Common myeloid progenitor, CD34-positive (primary cell): ENCODE measurements around the gene RNF222.

Source experiments
- CTCF ChIA-PET: fragments of 350-600 bp; sonication (Branson Sonifier 250); formaldehyde crosslinking; loops from one replicate; lab custom pipeline; 2021; ENCODE audit warnings: antibody characterized with exemption; lab: Charles Lee
- POLR2A ChIA-PET: fragments of 350-600 bp; sonication (Branson Sonifier 250); formaldehyde crosslinking; loops from one replicate; lab custom pipeline; 2021; ENCODE audit warnings: antibody characterized with exemption; lab: Charles Lee
- DNase-seq, 3 donors: peaks; one replicate each; pipeline versions ENCODE4 v3.0.0 to v3.0.0-alpha.2; 2013
- H3K27ac ChIP-seq, 2 experiments: 1 replicate in 1 of 2; 2 replicates in 1 of 2; pipeline ENCODE4 v1.7.0; 2013; ENCODE audit warnings: inconsistent platforms in 2 of 2, low read length in 2 of 2, mild to moderate bottlenecking in 2 of 2, low read depth in 1 of 2, moderate library complexity in 1 of 2; ENCODE audit not compliant: severe bottlenecking in 2 of 2, insufficient read depth in 1 of 2, poor library complexity in 1 of 2
- H3K27me3 ChIP-seq, 5 experiments: replicated peaks in 2 of 5; 1 replicate in 3 of 5; 2 replicates in 2 of 5; pipeline versions ENCODE4 v1.6.1 to v1.7.0; 2013; ENCODE audit warnings: low read length in 4 of 5, mild to moderate bottlenecking in 2 of 5, moderate library complexity in 2 of 5, inconsistent platforms in 1 of 5; ENCODE audit not compliant: insufficient read depth in 5 of 5, control insufficient read depth in 4 of 5
- H3K36me3 ChIP-seq, 4 experiments: 1 replicate in 2 of 4; 2 replicates in 2 of 4; pipeline versions ENCODE4 v1.6.1 to v1.7.0; 2013; ENCODE audit warnings: low read length in 3 of 4, control low read depth in 1 of 4, mild to moderate bottlenecking in 1 of 4; ENCODE audit not compliant: control insufficient read depth in 4 of 4, insufficient read depth in 4 of 4
- H3K4me1 ChIP-seq, 4 experiments: 1 replicate in 3 of 4; 2 replicates in 1 of 4; pipeline versions ENCODE4 v1.6.1 to v1.7.1; 2013; ENCODE audit warnings: low read length in 3 of 4, mild to moderate bottlenecking in 3 of 4, control low read depth in 1 of 4, inconsistent platforms in 1 of 4, moderate library complexity in 1 of 4; ENCODE audit not compliant: control insufficient read depth in 4 of 4, insufficient read depth in 4 of 4; ENCODE audit errors: control extremely low read depth in 1 of 4
- H3K4me3 ChIP-seq, 7 experiments: 1 replicate in 4 of 7; 2 replicates in 3 of 7; pipeline versions ENCODE4 v1.5.1 to v1.7.0; 2013; ENCODE audit warnings: mild to moderate bottlenecking in 7 of 7, low read length in 6 of 7, moderate library complexity in 6 of 7, inconsistent platforms in 2 of 7, low read depth in 2 of 7, control low read depth in 1 of 7; ENCODE audit not compliant: insufficient read depth in 4 of 7, control insufficient read depth in 1 of 7; ENCODE audit errors: extremely low read depth in 1 of 7
- H3K9me3 ChIP-seq, 5 experiments: 1 replicate in 4 of 5; 2 replicates in 1 of 5; pipeline versions ENCODE4 v1.6.1 to v1.7.1; 2013; ENCODE audit warnings: low read length in 4 of 5, mild to moderate bottlenecking in 2 of 5, inconsistent platforms in 1 of 5, low read depth in 1 of 5, moderate library complexity in 1 of 5; ENCODE audit not compliant: control insufficient read depth in 4 of 5, insufficient read depth in 2 of 5; ENCODE audit errors: control extremely low read depth in 1 of 5
- WGBS: methylation state at CpG from one replicate; pipeline ENCODE4 v1.1.5; 2013; ENCODE audit not compliant: insufficient coverage; 5-methylcytosine and 5-hydroxymethylcytosine counted together

RNF222 gene

DNA sequence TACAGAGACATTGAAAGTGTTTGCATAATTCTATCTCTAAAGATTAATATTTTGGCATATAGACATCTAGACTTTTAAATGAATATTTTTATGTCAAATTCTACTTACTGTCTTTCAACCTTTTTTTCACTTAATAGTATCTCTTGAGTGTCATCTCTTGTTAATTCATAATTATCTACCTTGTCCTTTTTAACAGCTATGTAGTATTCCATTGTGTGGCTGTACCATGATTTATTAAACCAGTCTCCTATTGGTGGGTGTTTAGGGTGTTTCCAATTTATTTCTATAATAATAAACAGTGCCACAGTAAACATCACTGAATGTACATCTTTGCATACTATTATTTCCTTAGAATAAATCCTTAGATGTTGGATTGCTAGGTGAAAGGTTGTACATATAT, 16.3 kb upstream of the RNF222 start:
- ChIA-PET CTCF (interaction anchor here (1.2 kb wide), 1 partner anchor 332 kb away, joined by 3 read pairs; no protein-coding TSS in a partner anchor), POLR2A (interaction anchor here (1.6 to 1.9 kb wide), 2 partner anchors 22 to 23 kb away, joined by 3 to 4 read pairs; partner anchors contain the start of gene NDEL1)
- Histone ChIP-seq H3K4me1 (peaks cover 4 to 20% (median 15%) of the 10 kb centered on the region in 4 experiments), H3K27ac (no peak overlapping the region), H3K4me3 (peak overlapping the region in 1 of 7 experiments; percentile 62), H3K36me3 (no peaks in the 10 kb centered on the region), H3K9me3 (no peaks in the 10 kb centered on the region), H3K27me3 (peaks cover 0 to 4% (median 0%) of the 10 kb centered on the region in 5 experiments)
- DNase-seq: no peak

DNA sequence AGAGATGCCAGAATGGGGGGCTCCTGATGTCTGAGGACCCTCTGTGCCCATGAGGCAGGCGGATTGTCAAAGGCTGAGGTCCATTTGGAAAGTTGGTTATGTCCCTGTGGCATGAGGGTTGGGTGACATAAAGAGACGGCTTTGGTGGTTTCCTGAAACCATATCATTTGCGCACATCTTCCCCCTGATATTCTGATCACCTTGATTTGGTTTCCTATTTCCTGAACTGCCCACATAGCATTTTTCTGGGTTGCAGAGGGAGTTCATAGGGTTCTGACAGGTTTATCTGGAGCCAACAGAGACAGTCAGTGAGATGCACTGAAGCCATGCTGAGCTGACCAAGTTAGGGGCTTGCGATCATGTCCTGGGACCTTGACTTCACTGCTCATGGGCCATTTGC, 15.7 kb upstream of the RNF222 start:
- no peaks in the 10 kb centered on the region for H3K9me3 ChIP-seq
- H3K36me3 ChIP-seq: no peaks in the 10 kb centered on the region
- 0% methylated on average over 2 of the region's 4 CpGs for WGBS
- H3K27ac ChIP-seq: peak overlapping the region in 1 of 2 experiments; percentile 32
- CTCF ChIA-PET: interaction anchor here (0.7 to 1.4 kb wide), 3 partner anchors 10 to 22 kb away, joined by 3 to 4 read pairs (median 4); partner anchors contain the start of gene NDEL1
- peak; percentile 65 to 85 (median 73) for DNase-seq
- peak overlapping the region in 1 of 7 experiments; percentile 62 for H3K4me3 ChIP-seq
- H3K27me3 ChIP-seq: peaks cover 0 to 4% (median 0%) of the 10 kb centered on the region in 5 experiments
- H3K4me1 ChIP-seq: peaks cover 4 to 21% (median 15%) of the 10 kb centered on the region in 4 experiments
- POLR2A ChIA-PET: interaction anchor here (1.6 to 1.9 kb wide), 2 partner anchors 22 to 24 kb away, joined by 3 to 4 read pairs; partner anchors contain the start of gene NDEL1

DNA sequence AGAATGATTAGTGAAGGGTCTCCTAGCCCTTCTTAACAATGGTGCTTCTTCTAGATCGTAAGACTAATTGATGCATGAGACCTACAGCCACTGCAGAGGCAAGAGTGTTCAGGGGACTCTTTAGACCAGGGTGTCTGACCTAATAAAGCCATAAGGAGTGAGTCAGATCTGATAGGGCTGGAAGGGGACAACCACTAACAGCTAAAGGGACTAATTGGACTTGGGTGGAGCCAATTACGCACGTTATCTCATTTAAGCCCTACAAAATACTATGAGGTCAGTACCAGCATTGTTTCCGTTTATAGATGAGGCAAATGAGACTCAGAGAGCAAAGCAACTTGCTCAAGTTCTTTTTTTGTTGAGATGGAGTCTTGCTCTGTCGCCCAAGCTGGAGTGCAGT, 14.5 kb upstream of the RNF222 start:
- peak in 2 of 3 donors; percentile 26 to 42 for DNase-seq
- ChIA-PET POLR2A (interaction anchor here (0.6 to 1.9 kb wide), 2 partner anchors 24 to 27 kb away, joined by 3 to 4 read pairs; partner anchors contain the start of gene NDEL1), CTCF (interaction anchor here (1.4 to 3.4 kb wide), 3 partner anchors 9 to 23 kb away, joined by 3 to 12 read pairs (median 4); partner anchors contain the start of gene NDEL1)
- H3K4me3 ChIP-seq: no peak overlapping the region
- peaks cover 0 to 2% (median 0%) of the 10 kb centered on the region in 5 experiments for H3K27me3 ChIP-seq
- 85% methylated on average over 4 of the region's 5 CpGs for WGBS
- no peaks in the 10 kb centered on the region for H3K36me3 ChIP-seq
- no peaks in the 10 kb centered on the region for H3K9me3 ChIP-seq
- peaks cover 4 to 22% (median 16%) of the 10 kb centered on the region in 4 experiments for H3K4me1 ChIP-seq
- no peak overlapping the region for H3K27ac ChIP-seq

DNA sequence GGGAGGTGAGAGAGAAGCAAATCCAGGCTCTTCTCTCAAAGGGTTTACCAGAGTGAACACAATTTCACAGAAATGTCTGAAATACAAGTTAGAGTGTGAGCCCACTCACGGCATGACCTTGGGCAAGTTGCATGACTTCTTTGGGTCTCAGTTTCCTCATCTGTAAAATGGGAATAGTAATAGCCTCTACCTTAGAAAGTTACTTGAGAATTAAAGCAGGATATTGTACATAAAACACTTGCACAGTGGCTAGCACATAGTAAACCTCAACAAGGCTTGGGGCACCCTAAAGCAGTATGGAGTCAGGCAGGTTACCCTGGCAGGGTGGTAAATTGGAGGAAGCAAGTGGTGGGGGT, 13.2 kb upstream of the RNF222 start:
- DNase-seq: no peak
- ChIA-PET CTCF (interaction anchor here (0.9 to 3.4 kb wide), 9 partner anchors 10 to 375 kb away, joined by 3 to 12 read pairs (median 4); no protein-coding TSS in a partner anchor), POLR2A (no interaction called here)
- Histone ChIP-seq H3K27me3 (peaks cover 0 to 2% (median 0%) of the 10 kb centered on the region in 5 experiments), H3K4me1 (peaks cover 4 to 22% (median 16%) of the 10 kb centered on the region in 4 experiments), H3K4me3 (no peak overlapping the region), H3K27ac (no peak overlapping the region), H3K36me3 (no peaks in the 10 kb centered on the region), H3K9me3 (no peaks in the 10 kb centered on the region)
- no CpG with 5 or more reads among the region's 1 CpG for WGBS

GRCh38 chr17:8409966-8410882, 12.6 kb upstream of the RNF222 start:
- Histone ChIP-seq H3K9me3 (no peaks in the 10 kb centered on the region), H3K27me3 (peaks cover 0 to 2% (median 0%) of the 10 kb centered on the region in 5 experiments), H3K27ac (no peak overlapping the region), H3K36me3 (no peaks in the 10 kb centered on the region), H3K4me1 (peaks cover 4 to 22% (median 16%) of the 10 kb centered on the region in 4 experiments), H3K4me3 (peak overlapping the region in 2 of 7 experiments; percentile 31 to 57)
- peak; percentile 78 to 83 (median 79) for DNase-seq
- CTCF ChIA-PET: interaction anchor here (0.6 to 3.4 kb wide), 19 partner anchors 11 to 375 kb away, joined by 3 to 12 read pairs (median 3); partner anchors contain the start of gene NDEL1
- 22% methylated on average over 15 of the region's 19 CpGs for WGBS
- POLR2A ChIA-PET: interaction anchor here (0.7 to 1.0 kb wide), 2 partner anchors 27 kb away, joined by 3 to 5 read pairs; no protein-coding TSS in a partner anchor

DNA sequence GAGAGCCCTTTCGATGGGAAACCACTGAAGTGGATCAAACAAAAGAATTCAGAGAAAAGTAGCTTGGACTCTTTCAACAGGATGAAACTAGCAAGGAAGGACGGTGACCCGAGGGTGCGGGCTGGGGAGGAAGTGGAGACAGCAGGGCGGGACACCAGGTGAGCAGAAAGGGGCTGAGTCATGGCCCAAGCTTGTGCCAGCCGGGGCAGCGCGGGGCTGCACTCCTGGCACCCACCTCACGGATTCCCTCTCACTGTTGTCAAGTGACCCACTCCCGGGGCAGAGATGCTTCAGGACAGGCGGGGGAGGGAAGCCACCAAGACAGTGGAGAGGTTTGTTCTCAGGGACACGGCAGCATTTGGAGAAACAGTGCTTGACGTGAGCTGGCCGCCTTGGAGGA, 10.7 kb upstream of the RNF222 start:
- WGBS: 76% methylated on average over 14 of the region's 14 CpGs
- CTCF ChIA-PET: interaction anchor here (1.2 to 1.6 kb wide), 3 partner anchors 12 to 31 kb away, joined by 3 to 4 read pairs (median 3); no protein-coding TSS in a partner anchor
- H3K27ac ChIP-seq: no peak overlapping the region
- peaks cover 1 to 18% (median 14%) of the 10 kb centered on the region in 4 experiments for H3K4me1 ChIP-seq
- H3K4me3 ChIP-seq: no peak overlapping the region
- no peaks in the 10 kb centered on the region for H3K9me3 ChIP-seq
- POLR2A ChIA-PET: no interaction called here
- peaks cover 0 to 2% (median 0%) of the 10 kb centered on the region in 5 experiments for H3K27me3 ChIP-seq
- H3K36me3 ChIP-seq: no peaks in the 10 kb centered on the region
- no peak for DNase-seq
